ENCODE measurements around the gene PDE9A. TPM values are rescaled to one million over a fixed set of nuclear protein-coding genes. Genes with fewer than 3 reads are reported as not detected.

The PDE9A gene
- total RNA-seq, 4 donors from 2014 or later = 29.2 to 68.4 (median 40.4) TPM

GRCh38 chr21:42780617-42781016, 127.2 kb downstream of the PDE9A start:
- H3K4me3 ChIP-seq = peak overlapping the region in 1 of 4 donors; percentile 44
- peaks cover 15 to 31% (median 25%) of the 10 kb centered on the region in 4 donors for H3K4me1 ChIP-seq
- H3K27ac ChIP-seq (replicated peaks in 1 of 4) = no peak overlapping the region
- intact Hi-C loops (cut with DNase I) = no loop called here
- H3K9me3 ChIP-seq = no peaks in the 10 kb centered on the region
- H3K27me3 ChIP-seq = peaks cover 0 to 62% (median 0%) of the 10 kb centered on the region in 4 donors
- no peak for DNase-seq (ENCODE audit: extremely low spot score)
- TF ChIP-seq POLR2A (IDR thresholded peaks at IDR 0.05; ENCODE audit: low read depth) (no peak), EP300 (IDR thresholded peaks at IDR 0.05) (no peak), CTCF (IDR thresholded peaks at IDR 0.05) (no peak), POLR2AphosphoS5 (IDR thresholded peaks at IDR 0.05) (no peak)
- WGBS = 66% methylated on average over 8 of the region's 8 CpGs
- peaks cover 0 to 15% (median 4%) of the 10 kb centered on the region in 4 donors for H3K36me3 ChIP-seq

- intact Hi-C loops (cut with DNase I) = no loop called here
- DNase-seq (ENCODE audit: extremely low spot score) = no peak
- Histone ChIP-seq H3K27ac (replicated peaks in 1 of 4) (peak overlapping the region in 2 of 4 donors; percentile 35 to 68), H3K4me3 (peak overlapping the region; percentile 35 to 49 (median 40)), H3K9me3 (no peaks in the 10 kb centered on the region), H3K27me3 (peaks cover 0 to 69% (median 0%) of the 10 kb centered on the region in 4 donors), H3K36me3 (peaks cover 0 to 8% (median under 1%) of the 10 kb centered on the region in 4 donors), H3K4me1 (peaks cover 15 to 31% (median 25%) of the 10 kb centered on the region in 4 donors)
- 8% methylated on average over 38 of the region's 40 CpGs for whole genome bisulfite sequencing
- TF ChIP-seq EP300 (IDR thresholded peaks at IDR 0.05) = no peak
- TF ChIP-seq CTCF (IDR thresholded peaks at IDR 0.05) = no peak
- TF ChIP-seq POLR2AphosphoS5 (IDR thresholded peaks at IDR 0.05) = no peak
- no peak for TF ChIP-seq POLR2A (IDR thresholded peaks at IDR 0.05; ENCODE audit: low read depth)
Observed at GRCh38 chr21:42781150-42781970, 127.9 kb downstream of the PDE9A start.

- peaks cover 0 to 4% (median 0%) of the 10 kb centered on the region in 4 donors for H3K36me3 ChIP-seq
- H3K4me1 ChIP-seq = peaks cover 15 to 31% (median 25%) of the 10 kb centered on the region in 4 donors
- H3K27ac ChIP-seq (replicated peaks in 1 of 4) = peak overlapping the region in 2 of 4 donors; percentile 35 to 68
- intact Hi-C loops (cut with DNase I) = no loop called here
- H3K4me3 ChIP-seq = peak overlapping the region in 2 of 4 donors; percentile 35 to 44
- DNase-seq (ENCODE audit: extremely low spot score) = no peak
- peaks cover 0 to 77% (median 0%) of the 10 kb centered on the region in 4 donors for H3K27me3 ChIP-seq
- TF ChIP-seq CTCF (IDR thresholded peaks at IDR 0.05) (no peak), POLR2A (IDR thresholded peaks at IDR 0.05; ENCODE audit: low read depth) (no peak), POLR2AphosphoS5 (IDR thresholded peaks at IDR 0.05) (no peak), EP300 (IDR thresholded peaks at IDR 0.05) (no peak)
- WGBS = 80% methylated on average over 12 of the region's 14 CpGs
- H3K9me3 ChIP-seq = no peaks in the 10 kb centered on the region
Observed at GRCh38 chr21:42781971-42782722, 128.7 kb downstream of the PDE9A start.

- intact Hi-C loops (cut with DNase I) = no loop called here
- DNase-seq (ENCODE audit: extremely low spot score) = no peak
- H3K36me3 ChIP-seq = no peaks in the 10 kb centered on the region
- H3K27me3 ChIP-seq = peaks cover 0 to 76% (median 0%) of the 10 kb centered on the region in 4 donors
- H3K9me3 ChIP-seq = no peaks in the 10 kb centered on the region
- TF ChIP-seq POLR2AphosphoS5 (IDR thresholded peaks at IDR 0.05) = no peak
- TF ChIP-seq EP300 (IDR thresholded peaks at IDR 0.05) = no peak
- H3K27ac ChIP-seq (replicated peaks in 1 of 4) = peak overlapping the region in 1 of 4 donors; percentile 68
- H3K4me3 ChIP-seq = no peak overlapping the region
- peaks cover 15 to 31% (median 25%) of the 10 kb centered on the region in 4 donors for H3K4me1 ChIP-seq
- WGBS = 89% methylated on average over 10 of the region's 10 CpGs
Observed at GRCh38 chr21:42782723-42783242, 129.4 kb downstream of the PDE9A start.

Data from esophagus muscularis mucosa (tissue), 4 donors.